CD14-positive monocyte (primary cell): Measurements from ENCODE around the gene LRRC49. TPM values are rescaled to one million over a fixed set of nuclear protein-coding genes. Genes with fewer than 3 reads are reported as not detected.

Experiments
- DNase-seq, 3 donors: peaks; one replicate each; pipeline ENCODE4 v3.0.0-alpha.2; 2011 to 2022
- H2AFZ ChIP-seq: 2 replicates; pipeline ENCODE4 v1.6.0; 2012; ENCODE audit warnings: mild to moderate bottlenecking, low read depth, low read length, inconsistent platforms; ENCODE audit not compliant: insufficient read depth, poor library complexity, severe bottlenecking
- H3K27ac ChIP-seq, 2 donors: 1 replicate in 1 of 2; 2 replicates in 1 of 2; pipeline ENCODE4 v1.5.1; 2012 to 2013; ENCODE audit warnings: low read length in 2 of 2, control low read depth in 1 of 2, inconsistent platforms in 1 of 2, low read depth in 1 of 2, mild to moderate bottlenecking in 1 of 2
- H3K27me3 ChIP-seq, 2 donors: one replicate each; pipeline versions ENCODE4 v1.6.0 to v1.6.1; 2011 to 2013; ENCODE audit warnings: low read length in 2 of 2; ENCODE audit not compliant: control insufficient read depth in 2 of 2, insufficient read depth in 2 of 2
- H3K36me3 ChIP-seq, 2 donors: replicated peaks in 1 of 2; 1 replicate in 1 of 2; 2 replicates in 1 of 2; pipeline versions ENCODE4 v1.5.1 to v1.6.1; 2012 to 2013; ENCODE audit warnings: low read length in 2 of 2, control low read depth in 1 of 2, inconsistent platforms in 1 of 2, mild to moderate bottlenecking in 1 of 2; ENCODE audit not compliant: insufficient read depth in 2 of 2, control insufficient read depth in 1 of 2
- H3K4me1 ChIP-seq, 2 donors: 1 replicate in 1 of 2; 2 replicates in 1 of 2; pipeline versions ENCODE4 v1.5.1 to v1.6.1; 2012 to 2013; ENCODE audit warnings: low read length in 2 of 2, control low read depth in 1 of 2, inconsistent platforms in 1 of 2, mild to moderate bottlenecking in 1 of 2, moderate library complexity in 1 of 2; ENCODE audit not compliant: insufficient read depth in 2 of 2, control insufficient read depth in 1 of 2
- H3K4me2 ChIP-seq: replicated peaks from 2 replicates; pipeline ENCODE3; 2012; ENCODE audit warnings: low read length, moderate library complexity, mild to moderate bottlenecking; ENCODE audit not compliant: poor library complexity, severe bottlenecking; ENCODE audit errors: extremely low read depth
- H3K4me3 ChIP-seq, 3 experiments: fragments of 200-600 bp in 1 of 3; sonication (generic) in 1 of 3; replicated peaks in 1 of 3; 1 replicate in 2 of 3; 2 replicates in 1 of 3; pipeline ENCODE4 v1.5.1; 2011 to 2013; ENCODE audit warnings: low read length in 3 of 3, mild to moderate bottlenecking in 3 of 3, control low read depth in 2 of 3, low read depth in 2 of 3, inconsistent platforms in 1 of 3, moderate library complexity in 1 of 3
- H3K79me2 ChIP-seq: 2 replicates; pipeline ENCODE4 v1.6.0; 2012; ENCODE audit warnings: mild to moderate bottlenecking, control low read depth, inconsistent platforms, low read length, moderate library complexity; ENCODE audit not compliant: insufficient read depth
- H3K9ac ChIP-seq: 2 replicates; pipeline ENCODE4 v1.6.0; 2017; ENCODE audit warnings: low read length, mild to moderate bottlenecking; ENCODE audit not compliant: insufficient read depth, poor library complexity, severe bottlenecking
- H3K9me3 ChIP-seq, 2 donors: replicated peaks in 1 of 2; 1 replicate in 1 of 2; 2 replicates in 1 of 2; pipeline versions ENCODE4 v1.5.1 to v1.6.1; 2012 to 2013; ENCODE audit warnings: low read length in 2 of 2, control low read depth in 1 of 2; ENCODE audit not compliant: control insufficient read depth in 1 of 2, insufficient read depth in 1 of 2
- H4K20me1 ChIP-seq: 2 replicates; pipeline ENCODE4 v1.6.0; 2012; ENCODE audit warnings: mild to moderate bottlenecking, low read length, control low read depth, moderate library complexity; ENCODE audit not compliant: insufficient read depth
- H3K27ac Mint-ChIP-seq, 7 donors: one replicate each; pipeline ENCODE4 v1.8.0; 2020; ENCODE audit warnings: mild to moderate bottlenecking in 7 of 7, mixed read lengths in 7 of 7, moderate library complexity in 6 of 7, inconsistent platforms in 2 of 7
- H3K27me3 Mint-ChIP-seq, 3 donors: one replicate each; pipeline ENCODE4 v1.8.0; 2021 to 2022; ENCODE audit warnings: low read depth in 3 of 3, mild to moderate bottlenecking in 3 of 3, mixed read lengths in 3 of 3, moderate library complexity in 3 of 3, inconsistent platforms in 1 of 3
- H3K36me3 Mint-ChIP-seq, 2 donors: one replicate each; pipeline ENCODE4 v1.8.0; 2020; ENCODE audit warnings: mixed read lengths in 2 of 2, inconsistent platforms in 1 of 2, mild to moderate bottlenecking in 1 of 2
- H3K4me1 Mint-ChIP-seq: one replicate; pipeline ENCODE4 v1.8.0; 2020; ENCODE audit warnings: mild to moderate bottlenecking, mixed read lengths
- H3K4me3 Mint-ChIP-seq, 2 donors: one replicate each; pipeline ENCODE4 v1.8.0; 2020; ENCODE audit warnings: mild to moderate bottlenecking in 2 of 2, mixed read lengths in 2 of 2, moderate library complexity in 1 of 2
- H3K9me3 Mint-ChIP-seq, 7 donors: one replicate each; pipeline ENCODE4 v1.8.0; 2020 to 2022; ENCODE audit warnings: mixed read lengths in 7 of 7, mild to moderate bottlenecking in 6 of 7, moderate library complexity in 6 of 7, inconsistent platforms in 2 of 7
- WGBS: methylation state at CpG from one replicate; pipeline ENCODE4 v1.1.5; 2013; ENCODE audit warnings: missing lambda C conversion rate; ENCODE audit not compliant: insufficient coverage; 5-methylcytosine and 5-hydroxymethylcytosine counted together
- intact Hi-C, 2 donors: fragments of 100-400 bp; cut with micrococcal nuclease; formaldehyde crosslinking; loops; one replicate each; pipeline versions ENCODE4 v1.15.0 to v1.15.1; 2023
- polyA plus RNA-seq, 3 donors: library from polyadenylated mRNA; depleted of rRNA in 1 of 3; unstranded in 2 of 3; stranded (reverse) in 1 of 3; fragments of 300-500 nt in 2 of 3; fragments of >200 nt in 1 of 3; fragmentation: Illumina TruSeq in 2 of 3; gene quantifications; 1 replicate in 2 of 3; 2 replicates in 1 of 3; pipeline ENCODE4 v1.2.3, GENCODE V29; 2012 to 2021
- TF ChIP-seq, protein P1 (sequence below): fragments of 200-600 bp; IDR thresholded peaks from one replicate; pipeline ENCODE4 v1.8.0; 2022; ENCODE audit warnings: antibody characterized with exemption, mild to moderate bottlenecking

LRRC49 gene
- polyA plus RNA-seq, 3 donors: 0.08 to 0.51 (median 0.24) TPM

- H4K20me1 ChIP-seq: no peaks in the 10 kb centered on the region
- peaks cover 0 to 2% (median 0%) of the 10 kb centered on the region in 3 donors for H3K27me3 Mint-ChIP-seq
- no peak for DNase-seq
- no peaks in the 10 kb centered on the region for H3K4me1 Mint-ChIP-seq
- intact Hi-C loops: no loop called here
- no peaks in the 10 kb centered on the region for H3K79me2 ChIP-seq
- H3K4me2 ChIP-seq: no peak overlapping the region
- H3K9me3 Mint-ChIP-seq: no peaks in the 10 kb centered on the region
- H3K4me1 ChIP-seq: no peaks in the 10 kb centered on the region
- no peaks in the 10 kb centered on the region for H3K36me3 Mint-ChIP-seq
- H2AFZ ChIP-seq: no peak overlapping the region
- H3K9ac ChIP-seq: no peak overlapping the region
- no peak overlapping the region for H3K27ac ChIP-seq
- H3K4me3 ChIP-seq: no peak overlapping the region
- no peaks in the 10 kb centered on the region for H3K27me3 ChIP-seq
- H3K4me3 Mint-ChIP-seq: no peak overlapping the region
- H3K9me3 ChIP-seq: no peaks in the 10 kb centered on the region
- no peaks in the 10 kb centered on the region for H3K36me3 ChIP-seq
- TF ChIP-seq, protein P1, sequence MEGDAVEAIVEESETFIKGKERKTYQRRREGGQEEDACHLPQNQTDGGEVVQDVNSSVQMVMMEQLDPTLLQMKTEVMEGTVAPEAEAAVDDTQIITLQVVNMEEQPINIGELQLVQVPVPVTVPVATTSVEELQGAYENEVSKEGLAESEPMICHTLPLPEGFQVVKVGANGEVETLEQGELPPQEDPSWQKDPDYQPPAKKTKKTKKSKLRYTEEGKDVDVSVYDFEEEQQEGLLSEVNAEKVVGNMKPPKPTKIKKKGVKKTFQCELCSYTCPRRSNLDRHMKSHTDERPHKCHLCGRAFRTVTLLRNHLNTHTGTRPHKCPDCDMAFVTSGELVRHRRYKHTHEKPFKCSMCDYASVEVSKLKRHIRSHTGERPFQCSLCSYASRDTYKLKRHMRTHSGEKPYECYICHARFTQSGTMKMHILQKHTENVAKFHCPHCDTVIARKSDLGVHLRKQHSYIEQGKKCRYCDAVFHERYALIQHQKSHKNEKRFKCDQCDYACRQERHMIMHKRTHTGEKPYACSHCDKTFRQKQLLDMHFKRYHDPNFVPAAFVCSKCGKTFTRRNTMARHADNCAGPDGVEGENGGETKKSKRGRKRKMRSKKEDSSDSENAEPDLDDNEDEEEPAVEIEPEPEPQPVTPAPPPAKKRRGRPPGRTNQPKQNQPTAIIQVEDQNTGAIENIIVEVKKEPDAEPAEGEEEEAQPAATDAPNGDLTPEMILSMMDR: no peak
- no peak overlapping the region for H3K27ac Mint-ChIP-seq
Measured at GRCh38 chr15:71010472-71010871, 117.8 kb downstream of the LRRC49 start.

DNA sequence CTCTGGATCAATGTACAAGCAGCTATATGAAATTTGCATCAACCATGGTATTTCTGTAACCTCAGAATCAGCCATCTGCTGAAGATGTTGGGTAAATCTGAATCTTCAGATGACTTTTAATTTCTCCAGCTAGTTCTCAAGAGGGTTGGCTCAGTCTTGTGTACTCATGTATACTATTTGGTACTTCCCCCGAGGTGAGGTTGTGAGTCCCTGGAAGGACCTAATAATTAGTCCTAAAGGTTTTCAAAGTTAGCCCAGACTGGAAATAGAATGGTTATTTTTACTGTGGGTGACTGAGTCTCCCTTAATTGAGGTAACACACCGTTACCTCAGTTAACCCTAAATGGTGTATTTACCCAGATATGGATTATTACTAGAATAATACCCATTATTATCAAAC is 118.4 kb downstream of the LRRC49 start:
- Mint-ChIP-seq H3K27ac (no peak overlapping the region), H3K36me3 (no peaks in the 10 kb centered on the region), H3K4me1 (no peaks in the 10 kb centered on the region), H3K4me3 (no peak overlapping the region), H3K27me3 (peaks cover 0 to 2% (median 0%) of the 10 kb centered on the region in 3 donors), H3K9me3 (no peaks in the 10 kb centered on the region)
- no peaks in the 10 kb centered on the region for H4K20me1 ChIP-seq
- no peaks in the 10 kb centered on the region for H3K79me2 ChIP-seq
- H3K9ac ChIP-seq: no peak overlapping the region
- no peak overlapping the region for H3K27ac ChIP-seq
- H3K27me3 ChIP-seq: no peaks in the 10 kb centered on the region
- no peak for DNase-seq
- intact Hi-C loops: no loop called here
- no peaks in the 10 kb centered on the region for H3K36me3 ChIP-seq
- TF ChIP-seq, protein P1: no peak
- no peaks in the 10 kb centered on the region for H3K9me3 ChIP-seq
- no peak overlapping the region for H3K4me3 ChIP-seq
- WGBS: no CpG with 5 or more reads among the region's 2 CpGs
- no peak overlapping the region for H3K4me2 ChIP-seq
- H2AFZ ChIP-seq: no peak overlapping the region
- H3K4me1 ChIP-seq: no peaks in the 10 kb centered on the region
